Adrenal gland (tissue), 5 donors: ENCODE measurements around the gene DLGAP1.

Source experiments
- POLR2A ChIP-seq, 2 donors: fragments of 450-650 bp; IDR thresholded peaks; one replicate each; pipeline ENCODE4 v1.6.1; 2017; ENCODE audit warnings: antibody characterized with exemption in 2 of 2, mild to moderate bottlenecking in 2 of 2, moderate library complexity in 1 of 2
- TF ChIP-seq, protein P1 (sequence below), 6 experiments: fragments of 450-650 bp in 4 of 6; fragments of 200-600 bp in 2 of 6; sonication (generic) in 1 of 6; IDR thresholded peaks; 1 replicate in 5 of 6; 2 replicates in 1 of 6; pipeline versions ENCODE4 v1.5.1 to v1.8.0; 2016 to 2021; ENCODE audit warnings: antibody characterized with exemption in 6 of 6, mild to moderate bottlenecking in 2 of 6, moderate library complexity in 1 of 6
- donor health status: DM: no; HTN: no; CAD: no.

DNA sequence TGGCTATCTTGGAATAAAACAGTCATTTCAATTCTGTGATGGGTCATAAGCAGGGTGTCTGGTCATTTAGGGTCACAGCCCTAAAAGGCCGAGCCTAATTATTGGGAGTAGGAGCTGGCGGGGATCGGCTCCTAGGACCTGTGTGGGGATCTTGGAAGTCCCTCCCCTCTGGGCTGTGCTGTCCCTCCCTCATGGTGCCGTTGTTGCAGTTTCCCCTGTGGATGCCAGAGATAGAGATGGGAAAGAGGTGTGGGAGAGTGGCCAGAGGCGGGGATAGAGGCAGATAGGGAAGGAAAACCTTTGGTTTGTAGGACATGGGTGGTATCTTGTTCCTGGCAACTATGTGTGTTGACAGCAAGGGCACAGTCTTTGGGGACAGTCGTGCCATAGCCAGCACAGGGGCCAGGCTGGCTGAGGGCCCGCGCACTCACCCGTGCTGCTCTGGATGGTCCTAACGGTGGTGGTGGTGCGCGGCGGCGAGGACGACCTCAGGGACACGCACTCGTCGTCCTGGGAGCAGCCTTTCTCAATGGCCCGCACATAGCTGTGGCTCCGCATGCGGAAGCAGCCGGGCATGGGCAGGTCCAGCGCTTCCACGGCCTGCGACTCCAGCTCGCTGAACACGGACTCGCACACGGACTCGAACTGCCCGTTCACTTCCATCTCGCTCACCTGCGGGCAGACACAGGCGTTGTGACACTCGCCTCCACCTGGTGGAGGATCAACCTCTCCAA is 726.2 kb downstream of the DLGAP1 start:
- TF ChIP-seq POLR2A (IDR thresholded peaks at IDR 0.05), result no peak
- TF ChIP-seq, protein P1, sequence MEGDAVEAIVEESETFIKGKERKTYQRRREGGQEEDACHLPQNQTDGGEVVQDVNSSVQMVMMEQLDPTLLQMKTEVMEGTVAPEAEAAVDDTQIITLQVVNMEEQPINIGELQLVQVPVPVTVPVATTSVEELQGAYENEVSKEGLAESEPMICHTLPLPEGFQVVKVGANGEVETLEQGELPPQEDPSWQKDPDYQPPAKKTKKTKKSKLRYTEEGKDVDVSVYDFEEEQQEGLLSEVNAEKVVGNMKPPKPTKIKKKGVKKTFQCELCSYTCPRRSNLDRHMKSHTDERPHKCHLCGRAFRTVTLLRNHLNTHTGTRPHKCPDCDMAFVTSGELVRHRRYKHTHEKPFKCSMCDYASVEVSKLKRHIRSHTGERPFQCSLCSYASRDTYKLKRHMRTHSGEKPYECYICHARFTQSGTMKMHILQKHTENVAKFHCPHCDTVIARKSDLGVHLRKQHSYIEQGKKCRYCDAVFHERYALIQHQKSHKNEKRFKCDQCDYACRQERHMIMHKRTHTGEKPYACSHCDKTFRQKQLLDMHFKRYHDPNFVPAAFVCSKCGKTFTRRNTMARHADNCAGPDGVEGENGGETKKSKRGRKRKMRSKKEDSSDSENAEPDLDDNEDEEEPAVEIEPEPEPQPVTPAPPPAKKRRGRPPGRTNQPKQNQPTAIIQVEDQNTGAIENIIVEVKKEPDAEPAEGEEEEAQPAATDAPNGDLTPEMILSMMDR (IDR thresholded peaks at IDR 0.05), result no peak
